Stimulated activated naive CD4-positive, alpha-beta T cell treated with Interleukin-2 at 50 U/mL for 16 hours (primary cell): Measurements from ENCODE around the gene TFDP2.
"Not testable (repeated sequence)": the region's sequence is repeated elsewhere in the genome, so short reads cannot be mapped to it uniquely, and the experiment has no call there.

Experiments
- DNase-seq: peaks from one replicate; lab custom pipeline; 2025; lab: John Stamatoyannopoulos, UW

Gene TFDP2

GRCh38 chr3:142021127-142021526, 128.2 kb downstream of the TFDP2 start:
- no peak for DNase-seq

DNA sequence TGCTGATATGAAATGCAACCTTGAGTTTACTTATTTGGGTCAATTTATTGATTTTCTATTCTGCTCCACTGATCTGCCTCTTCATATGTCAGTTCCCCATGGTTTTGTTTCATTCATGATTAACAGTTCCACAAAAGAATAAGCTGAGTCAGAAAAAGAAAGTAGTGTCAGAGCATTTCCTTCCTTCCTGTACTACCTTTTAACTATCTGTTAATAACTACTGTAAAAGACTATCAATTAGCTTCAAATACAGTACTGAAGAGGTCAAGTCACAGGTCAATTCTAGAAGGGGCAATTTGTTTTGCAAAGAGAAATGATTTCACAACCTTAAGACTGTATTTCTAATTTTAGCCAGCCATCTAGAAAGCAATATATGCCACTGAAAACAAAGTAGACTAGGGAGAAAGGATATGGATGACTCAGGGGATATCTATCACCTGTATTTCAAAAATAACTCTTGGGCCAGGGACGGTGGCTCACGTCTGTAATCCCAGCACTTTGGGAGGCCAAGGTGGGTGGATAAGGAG, 129.5 kb downstream of the TFDP2 start:
- DNase-seq, result no peak

DNA sequence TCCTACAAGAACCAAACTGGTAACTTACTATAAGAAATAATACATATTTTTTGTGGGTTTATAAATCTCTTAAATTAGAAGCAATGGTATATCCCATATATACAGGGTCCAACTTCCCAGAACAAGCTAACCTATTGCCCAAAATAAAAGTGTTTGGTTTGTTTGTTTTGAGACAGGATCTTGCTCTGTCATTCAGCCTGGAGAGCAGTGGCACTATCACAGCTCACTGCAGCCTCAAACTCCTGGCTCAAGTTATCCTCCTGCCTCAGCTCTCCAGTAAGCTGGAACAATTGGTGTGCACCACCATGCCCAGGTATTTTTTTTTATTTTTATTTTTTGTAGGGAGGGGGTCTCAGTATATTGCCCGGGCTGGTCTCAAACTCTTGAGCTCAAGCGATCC, 135.4 kb downstream of the TFDP2 start:
- DNase-seq, result no peak

- no peak for DNase-seq
Observed at GRCh38 chr3:142013326-142013980, 135.9 kb downstream of the TFDP2 start.

- DNase-seq, result no peak
Observed at GRCh38 chr3:142009029-142009428, 140.3 kb downstream of the TFDP2 start.

DNA sequence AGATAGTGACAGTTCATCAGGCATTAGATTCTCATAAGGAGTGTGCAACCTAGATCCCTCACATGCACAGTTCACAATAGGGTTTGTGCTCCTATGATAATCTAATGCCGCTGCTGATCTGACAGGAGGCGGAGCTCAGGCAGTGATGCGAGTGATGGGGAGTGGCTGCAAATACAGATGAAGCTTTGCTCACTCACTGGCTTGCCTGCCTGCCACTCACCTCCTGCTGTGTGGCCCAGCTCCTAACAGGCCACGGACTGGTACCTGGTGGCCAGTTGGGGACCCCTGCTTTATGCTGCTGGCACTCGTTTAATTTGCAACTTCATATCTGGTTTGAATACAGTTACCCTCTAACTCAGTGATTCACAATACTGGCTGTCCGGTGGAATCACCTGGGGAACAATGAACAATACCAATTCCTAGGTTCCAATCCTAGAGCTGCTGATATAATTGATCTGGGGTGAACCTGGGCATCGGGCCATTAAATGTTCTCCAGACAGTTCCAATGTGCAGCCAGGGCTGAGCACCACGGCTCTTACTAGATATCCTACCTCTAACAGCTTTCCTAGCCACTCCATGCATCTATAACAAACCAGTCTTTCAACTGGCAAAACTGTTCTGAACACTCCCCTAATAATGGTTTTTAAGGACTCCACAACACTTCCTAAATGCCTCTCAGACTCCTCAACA, 141.5 kb downstream of the TFDP2 start:
- no peak for DNase-seq

GRCh38 chr3:142004957-142005356, 144.4 kb downstream of the TFDP2 start:
- DNase-seq, result not testable (repeated sequence)

DNA sequence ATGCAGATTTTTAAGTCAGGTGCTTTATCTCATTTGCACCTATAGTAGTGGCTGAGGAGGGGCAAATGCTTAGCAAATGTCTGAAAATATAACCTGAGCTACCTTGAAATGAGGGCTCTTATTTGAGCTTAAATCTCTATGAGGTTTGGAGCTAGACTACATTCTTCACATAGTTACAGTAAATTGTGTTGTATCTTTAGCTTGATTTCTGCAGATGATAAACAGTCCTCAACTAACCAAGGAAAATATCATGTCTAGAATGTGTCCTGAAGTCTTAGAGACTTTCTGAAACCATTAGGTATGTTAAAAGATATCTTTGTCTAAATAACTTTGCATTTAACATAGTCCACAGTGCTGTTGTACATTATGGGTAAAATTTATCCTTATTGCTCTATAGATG, 145.3 kb downstream of the TFDP2 start:
- DNase-seq, result no peak

- DNase-seq, result no peak
Observed at GRCh38 chr3:142003291-142003690, 146.1 kb downstream of the TFDP2 start.

GRCh38 chr3:142000325-142000870, 148.9 kb downstream of the TFDP2 start:
- DNase-seq, result no peak

- no peak for DNase-seq
Observed at GRCh38 chr3:141998669-141999290, 150.6 kb downstream of the TFDP2 start.

- DNase-seq, result no peak
Observed at GRCh38 chr3:141996437-141996836, 152.9 kb downstream of the TFDP2 start.

GRCh38 chr3:141994856-141995255, 154.5 kb downstream of the TFDP2 start:
- DNase-seq, result no peak

- no peak for DNase-seq
Observed at GRCh38 chr3:141992512-141992911, 156.8 kb downstream of the TFDP2 start.

- DNase-seq, result no peak
Observed at GRCh38 chr3:141986548-141987107, 162.7 kb downstream of the TFDP2 start.

GRCh38 chr3:141981084-141981483, 168.3 kb downstream of the TFDP2 start:
- DNase-seq, result no peak

- no peak for DNase-seq
Observed at GRCh38 chr3:141979050-141979671, 170.2 kb downstream of the TFDP2 start.

DNA sequence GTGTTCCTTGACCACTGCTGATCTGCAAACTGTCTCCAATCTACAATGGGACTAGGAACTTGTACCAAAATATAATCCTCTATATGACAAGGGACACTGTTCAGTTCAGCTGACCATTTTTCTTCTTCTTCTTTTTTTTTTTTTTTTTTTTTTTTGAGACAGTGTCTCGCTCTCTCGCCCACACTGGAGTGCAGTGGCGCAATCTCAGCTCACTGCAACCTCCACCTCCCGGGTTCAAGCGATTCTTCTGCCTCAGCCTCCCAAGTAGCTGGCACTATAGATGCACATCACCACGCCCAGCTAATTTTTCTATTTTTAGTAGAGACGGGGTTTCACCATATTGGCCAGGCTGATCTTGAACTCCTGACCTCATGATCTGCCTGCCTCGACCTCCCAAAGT, 174.6 kb downstream of the TFDP2 start:
- not testable (repeated sequence) for DNase-seq

DNA sequence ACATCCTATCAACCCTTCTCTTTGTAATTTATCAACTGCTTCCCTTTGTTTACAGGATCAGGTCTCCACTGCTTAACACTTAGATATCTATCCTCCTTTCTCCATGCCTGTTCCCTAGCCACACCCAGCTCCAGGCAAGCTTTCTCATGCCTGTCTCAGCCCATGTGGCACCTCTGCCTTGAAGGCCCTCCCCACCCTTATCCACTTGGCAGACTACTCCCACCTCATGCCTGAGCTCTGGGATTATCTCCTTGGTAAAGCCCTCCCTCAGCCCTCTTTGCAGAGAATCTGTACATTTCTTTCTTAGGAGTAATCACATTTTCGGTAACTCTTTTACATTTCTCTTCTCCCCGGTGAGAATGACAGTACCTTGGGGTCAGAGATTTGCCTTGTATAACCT, 176.9 kb downstream of the TFDP2 start:
- no peak for DNase-seq

DNA sequence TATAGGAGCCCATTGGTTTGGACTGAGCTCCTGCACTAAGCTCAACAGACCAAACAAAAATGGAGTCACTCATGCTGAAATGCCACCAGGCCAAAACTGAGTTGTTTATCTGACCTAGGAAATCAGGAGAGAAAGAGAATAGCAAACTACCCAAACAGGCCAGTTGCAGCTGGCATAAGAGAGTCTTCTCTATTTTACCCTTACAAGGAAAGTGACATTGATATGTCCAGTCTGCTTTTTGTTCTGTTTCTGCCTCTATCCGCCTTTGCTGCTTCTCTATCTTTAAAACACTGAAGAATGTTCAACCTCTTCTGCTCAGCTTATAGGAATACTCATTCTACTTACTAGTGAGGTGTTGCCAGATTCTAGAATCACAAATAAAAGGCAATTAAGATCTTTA, 177.8 kb downstream of the TFDP2 start:
- DNase-seq, result no peak

GRCh38 chr3:141969711-141970110, 179.6 kb downstream of the TFDP2 start:
- DNase-seq, result no peak

- no peak for DNase-seq
Observed at GRCh38 chr3:141965471-141965870, 183.9 kb downstream of the TFDP2 start.
